RPMI7951 (cell line): ENCODE measurements around the gene ADAMTSL1. TPM values are rescaled to one million over a fixed set of nuclear protein-coding genes. Genes with fewer than 3 reads are reported as not detected.

Experiments
- DNase-seq: peaks from one replicate; pipeline ENCODE4 v3.0.0-alpha.2; 2012; ENCODE audit warnings: low read depth
- total RNA-seq: library from RNA; depleted of rRNA; stranded (reverse); fragments of >200 nt; shearing (Covaris generic); gene quantifications from 2 replicates; pipeline ENCODE4 v1.2.3, GENCODE V29; 2014

The ADAMTSL1 gene
- total RNA-seq, 1 experiment from 2014 or later = 25.1 TPM

DNA sequence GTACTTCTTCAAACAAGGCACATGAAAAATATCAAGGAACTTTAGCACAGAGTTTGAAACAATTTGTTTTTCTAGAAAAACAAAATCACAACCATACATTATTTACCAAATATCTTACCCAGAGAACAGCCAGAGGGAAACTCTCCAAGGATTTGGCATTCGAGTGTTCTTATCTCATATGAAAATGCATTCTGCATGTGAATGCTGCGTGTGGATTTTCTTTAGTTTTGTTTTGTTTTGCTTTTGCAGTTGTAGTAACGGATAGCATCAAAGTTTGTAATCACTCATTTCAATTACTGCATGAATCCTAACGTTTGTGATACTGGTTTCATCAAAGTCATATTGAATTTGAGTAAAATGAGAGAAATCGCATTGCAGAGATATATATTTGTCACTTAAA lies 28.0 kb downstream of the ADAMTSL1 start:
- no peak for DNase-seq

DNA sequence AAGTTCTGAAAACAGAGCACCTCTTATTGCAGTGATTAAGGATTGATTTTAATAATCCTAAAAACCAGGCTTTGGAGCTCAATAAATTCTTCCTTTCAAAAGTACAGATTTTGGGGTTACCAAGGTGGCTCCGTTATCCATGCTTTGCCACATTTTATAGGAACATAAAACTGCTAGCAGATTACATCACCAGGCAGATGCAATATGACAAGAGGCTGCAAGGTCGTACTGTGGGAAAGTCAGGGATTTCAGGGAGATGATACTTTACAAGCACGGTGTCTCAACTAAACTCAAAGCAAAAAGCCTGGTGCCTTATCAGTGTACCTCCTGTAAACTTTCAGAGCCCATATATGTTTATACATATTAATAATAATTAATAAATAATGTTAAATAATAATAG lies 28.6 kb downstream of the ADAMTSL1 start:
- DNase-seq = no peak

DNA sequence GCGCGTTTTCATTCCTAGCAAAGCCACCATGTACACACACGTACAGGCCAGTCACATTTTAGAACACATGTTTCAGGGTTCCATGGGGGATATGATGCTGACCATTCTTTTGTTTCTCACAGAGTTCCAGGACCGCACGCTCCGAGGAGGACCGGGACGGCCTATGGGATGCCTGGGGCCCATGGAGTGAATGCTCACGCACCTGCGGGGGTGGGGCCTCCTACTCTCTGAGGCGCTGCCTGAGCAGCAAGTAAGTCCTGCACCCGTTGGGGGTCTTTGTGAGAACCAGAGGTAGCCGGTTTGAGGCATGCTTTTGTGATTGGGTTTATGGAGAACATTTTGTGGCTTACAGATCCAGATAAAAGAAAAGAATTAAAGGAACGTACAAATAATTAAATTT lies 30.8 kb downstream of the ADAMTSL1 start:
- no peak for DNase-seq

DNA sequence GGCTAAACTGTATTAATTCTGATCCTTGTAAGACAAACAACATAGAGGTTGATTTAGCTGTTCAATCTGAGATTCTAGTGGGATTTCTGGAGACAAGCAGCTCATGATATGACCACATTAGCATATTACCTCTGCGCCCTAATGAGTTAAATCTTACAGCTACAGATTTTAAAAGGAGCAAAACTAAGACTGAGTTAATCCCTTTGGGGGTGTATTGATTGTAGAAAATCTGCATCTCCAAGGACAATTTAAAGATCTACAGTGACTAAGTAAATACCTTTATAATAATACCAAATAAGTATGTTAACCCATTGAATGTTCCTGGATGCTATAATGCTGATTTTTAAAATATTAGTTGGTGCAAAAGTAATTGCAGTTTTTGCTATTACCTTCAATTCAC lies 33.2 kb downstream of the ADAMTSL1 start:
- DNase-seq = no peak

DNA sequence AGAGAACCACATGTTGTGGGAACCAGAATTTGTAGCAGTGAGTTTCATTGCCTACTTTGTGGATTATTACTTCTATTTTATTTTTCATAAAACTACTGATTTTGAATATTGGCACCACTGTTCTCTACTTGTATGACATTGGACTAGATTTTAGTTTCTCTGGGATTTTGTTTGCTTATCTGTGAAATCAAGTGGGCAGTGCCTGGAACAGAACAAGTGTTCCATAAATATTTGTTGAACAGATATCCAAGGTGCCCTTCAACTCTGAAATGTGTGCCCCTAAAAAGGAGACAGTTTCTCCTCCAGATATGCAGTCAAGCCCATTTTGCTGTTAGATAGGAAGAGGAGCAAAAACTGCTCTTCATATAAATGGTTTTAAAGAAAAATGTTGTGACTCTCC lies 42.6 kb downstream of the ADAMTSL1 start:
- DNase-seq = no peak

DNA sequence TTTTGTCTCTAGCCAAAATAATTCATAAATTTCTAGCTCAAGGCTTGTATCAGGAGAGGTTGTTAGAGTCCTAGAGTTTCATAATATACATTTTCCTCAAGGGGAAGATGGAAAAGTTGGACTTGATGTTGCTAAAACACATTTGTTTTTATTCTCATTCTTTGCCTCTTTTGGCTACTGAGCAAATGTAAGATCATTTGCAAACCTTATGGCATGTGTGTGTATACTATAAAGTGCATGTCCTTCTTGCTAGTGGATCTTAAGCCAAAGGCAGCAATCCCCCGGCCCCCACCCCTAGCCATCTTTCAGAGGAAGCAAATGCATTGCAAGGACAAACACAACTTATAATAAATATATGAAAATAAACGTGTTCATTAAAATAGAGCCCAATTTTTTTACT lies 43.0 kb downstream of the ADAMTSL1 start:
- DNase-seq = no peak

DNA sequence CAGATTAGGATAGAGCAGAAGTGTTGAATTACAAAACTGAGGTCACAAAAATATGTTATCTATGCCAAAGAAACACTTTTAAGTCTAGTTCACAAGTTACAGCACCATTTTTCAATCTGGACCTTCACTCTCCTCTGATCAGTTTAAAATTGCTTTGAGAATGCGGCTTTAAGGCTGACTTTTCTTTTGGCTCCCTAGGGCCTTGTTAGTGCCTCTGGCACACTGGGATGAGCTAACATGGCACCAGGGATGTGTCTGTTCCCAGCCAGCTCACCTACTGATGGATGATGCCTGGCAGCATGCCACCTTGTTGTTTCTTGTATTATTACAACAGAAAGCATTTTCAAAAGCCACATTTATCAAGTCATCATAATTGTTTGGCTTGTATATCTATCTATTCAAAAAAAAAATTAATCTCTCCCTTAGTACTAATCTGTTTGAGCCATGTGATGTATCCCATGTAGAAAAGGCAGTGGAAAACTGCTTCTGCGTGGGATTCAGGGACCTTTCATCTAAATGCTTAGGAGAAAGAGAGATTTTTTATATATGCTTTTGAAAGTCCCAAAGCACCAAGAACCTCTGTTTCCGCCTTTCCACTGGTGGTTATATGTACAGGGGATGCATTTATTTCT lies 46.6 kb downstream of the ADAMTSL1 start:
- DNase-seq = no peak

DNA sequence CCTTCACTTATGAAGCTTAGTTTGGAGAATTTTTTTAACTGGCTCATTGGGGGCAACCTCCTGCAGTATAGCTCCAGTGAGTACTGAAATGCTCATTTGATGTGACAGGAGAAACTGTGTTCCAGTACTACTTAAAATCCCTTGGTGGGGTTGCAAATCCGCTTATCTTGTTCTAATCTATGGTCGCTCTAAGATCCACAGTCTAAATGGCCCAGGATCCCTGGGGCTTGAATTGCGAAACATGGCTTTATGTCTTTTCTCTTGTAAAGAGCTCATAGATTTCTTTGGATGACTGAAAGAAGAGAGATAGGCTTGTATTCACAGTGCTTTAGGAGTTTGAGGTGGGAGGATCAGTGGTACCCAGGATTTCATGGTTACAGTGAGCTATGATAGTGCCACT lies 52.7 kb downstream of the ADAMTSL1 start:
- DNase-seq = peak; percentile 52

DNA sequence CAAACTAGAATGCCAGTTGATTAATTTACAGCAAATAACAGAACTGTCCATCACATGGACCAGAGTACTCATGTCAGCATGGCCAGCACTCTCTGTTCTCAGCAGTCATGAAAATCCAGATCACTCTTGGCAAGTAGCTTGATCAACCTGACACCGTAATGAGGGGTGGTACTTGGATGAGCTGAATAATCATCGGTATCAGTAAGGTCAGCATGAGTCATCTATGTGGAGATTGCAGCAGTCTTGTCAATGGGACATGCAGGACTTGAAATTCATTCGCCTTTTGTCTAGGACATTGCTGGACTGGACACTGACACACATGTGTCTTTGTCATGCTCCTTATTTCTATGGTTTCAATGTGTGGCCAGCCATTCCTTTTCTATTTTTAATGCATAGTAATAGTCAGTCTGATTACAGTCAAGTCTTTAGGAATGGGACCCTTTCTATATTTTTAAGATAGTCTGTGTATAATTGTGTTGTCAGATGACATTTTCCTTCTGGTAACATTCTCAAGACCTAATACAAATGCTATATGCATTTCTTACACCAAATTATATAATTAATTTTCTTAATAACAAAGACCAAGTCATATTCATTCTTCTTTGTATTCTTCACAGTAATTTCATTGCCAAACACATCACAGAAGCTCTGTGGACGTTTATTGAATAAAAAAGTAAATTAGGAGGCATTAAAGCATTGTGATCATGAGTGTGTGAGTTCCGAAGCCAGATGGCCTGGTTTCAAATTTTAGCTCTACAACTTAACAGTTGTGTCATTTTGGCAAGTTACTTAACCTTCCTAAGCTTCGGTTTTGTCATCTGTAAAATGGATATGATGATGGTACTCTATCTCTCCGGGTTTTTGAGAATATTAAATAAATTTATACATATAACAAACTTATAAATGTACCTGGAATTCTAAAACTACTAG lies 57.4 kb downstream of the ADAMTSL1 start:
- peak; percentile 59 for DNase-seq

DNA sequence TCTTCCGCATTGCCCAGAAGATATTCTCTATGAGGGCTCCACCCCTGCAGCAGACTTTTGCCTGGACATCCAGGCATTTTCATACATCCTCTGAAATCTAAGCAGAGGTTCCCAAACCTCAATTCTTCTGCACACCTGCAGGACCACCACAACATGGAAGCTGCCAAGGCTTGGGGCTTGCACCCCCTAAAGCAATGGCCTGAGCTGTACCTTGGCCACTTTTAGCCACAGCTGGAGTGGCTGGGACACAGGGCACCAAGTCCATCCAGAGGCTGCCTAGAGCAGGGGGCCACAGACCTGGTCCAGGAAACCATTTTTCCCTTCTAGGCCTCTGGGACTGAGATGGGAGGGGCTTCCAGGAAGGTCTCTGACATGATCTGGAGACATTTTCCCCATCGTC lies 60.7 kb downstream of the ADAMTSL1 start:
- no peak for DNase-seq

DNA sequence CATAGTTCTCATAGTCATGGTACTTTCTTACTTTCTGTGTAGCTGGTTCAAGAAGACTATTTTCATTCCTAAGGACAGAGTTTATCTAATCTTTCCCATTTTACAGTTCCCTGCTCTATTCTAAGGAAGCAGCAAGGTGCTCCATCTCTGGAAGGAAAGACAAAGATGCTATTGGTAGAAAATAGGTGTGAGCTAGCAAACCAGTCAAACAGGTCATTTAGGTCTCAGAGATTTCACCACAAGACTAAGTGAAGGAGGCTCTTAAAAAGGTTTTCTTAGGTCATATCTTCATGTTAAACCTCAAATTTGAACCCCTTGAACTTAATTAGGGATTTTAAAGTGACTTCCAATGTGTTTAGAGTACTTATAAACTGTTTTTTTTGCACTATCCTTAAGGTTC lies 62.6 kb downstream of the ADAMTSL1 start:
- no peak for DNase-seq

DNA sequence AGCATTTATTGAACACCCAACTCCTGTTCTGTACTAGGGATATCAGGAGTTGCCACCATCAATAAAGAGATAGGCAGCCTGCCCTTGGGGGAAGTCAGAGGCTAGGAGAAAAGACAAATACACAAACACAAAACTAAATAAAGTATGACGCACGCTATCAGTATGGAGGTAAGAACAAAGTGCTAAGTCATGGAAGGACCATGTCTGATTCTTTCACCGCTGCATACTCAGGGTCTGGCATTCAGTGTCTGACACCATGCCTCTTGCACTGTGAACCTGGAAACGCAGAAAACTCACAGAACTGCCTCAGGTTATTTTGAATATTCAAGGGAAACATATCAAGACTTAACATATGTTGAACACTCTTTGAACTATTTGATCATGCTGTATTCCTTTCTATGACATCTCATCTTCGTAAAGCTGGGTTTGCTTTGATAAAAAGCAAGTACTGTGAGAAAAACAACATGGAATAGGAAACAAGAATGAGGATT lies 65.3 kb downstream of the ADAMTSL1 start:
- no peak for DNase-seq

DNA sequence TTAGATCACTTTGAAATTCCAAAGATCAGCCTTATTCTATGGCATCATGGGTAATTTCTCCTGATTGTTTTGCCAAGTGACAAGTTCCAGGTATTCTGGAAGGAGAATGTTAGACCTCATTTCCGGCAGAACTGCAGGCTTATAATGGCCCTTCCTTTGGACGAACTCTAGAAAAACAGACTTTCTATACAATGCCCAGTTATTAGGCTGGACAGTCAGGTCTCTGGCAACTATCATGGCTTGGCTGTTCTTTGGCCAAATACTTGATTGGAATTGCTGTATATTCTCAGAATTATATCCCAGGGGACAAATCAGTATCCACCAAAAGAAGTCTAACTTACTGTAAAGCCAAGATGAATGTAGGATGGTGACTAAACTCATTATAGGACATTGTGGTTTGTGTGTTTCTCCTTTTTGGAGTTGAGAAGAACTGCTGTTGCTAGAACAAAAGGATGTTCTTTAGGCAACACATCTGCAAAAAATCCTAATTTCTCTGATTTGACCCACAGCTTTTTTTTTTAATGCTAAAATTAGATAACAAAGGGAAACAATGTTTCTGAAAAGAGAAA lies 69.0 kb downstream of the ADAMTSL1 start:
- peak; percentile 67 for DNase-seq

DNA sequence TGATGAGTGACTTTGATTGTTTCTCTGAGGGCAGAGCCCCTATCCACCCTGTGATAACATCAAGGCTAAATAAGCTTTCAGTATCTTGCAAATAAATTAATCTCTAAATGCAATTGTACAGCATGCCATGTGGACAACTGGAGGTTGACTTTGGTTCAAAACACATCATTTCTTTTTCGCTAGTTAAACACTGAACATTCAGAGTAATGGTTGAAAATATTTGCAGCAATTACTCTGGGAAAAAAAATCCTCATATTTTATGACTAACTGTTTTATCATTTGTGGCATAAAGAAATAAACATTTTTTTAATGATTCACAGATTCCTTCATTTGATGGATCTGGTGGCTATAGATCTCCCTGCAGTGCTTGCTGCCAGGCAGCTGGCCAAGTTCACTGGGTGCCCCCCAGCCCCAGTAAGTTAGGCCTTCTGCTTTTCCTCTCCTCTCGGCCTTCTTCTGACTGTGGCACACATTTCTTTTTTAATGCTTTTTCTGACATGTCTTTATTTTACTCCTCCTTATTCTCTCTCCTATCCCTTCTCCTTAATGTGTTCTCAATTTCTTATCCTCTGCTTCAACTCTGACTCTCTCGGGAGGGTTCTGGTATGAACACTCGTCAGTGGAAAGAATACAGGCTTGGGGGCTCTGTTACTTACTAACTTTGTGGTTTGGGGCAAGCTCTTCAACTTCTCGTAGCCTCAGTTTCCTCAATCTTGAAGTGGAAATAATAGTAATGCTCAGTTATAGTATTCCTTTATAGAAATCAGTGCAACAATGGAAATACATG lies 69.6 kb downstream of the ADAMTSL1 start:
- DNase-seq = peak; percentile 64

DNA sequence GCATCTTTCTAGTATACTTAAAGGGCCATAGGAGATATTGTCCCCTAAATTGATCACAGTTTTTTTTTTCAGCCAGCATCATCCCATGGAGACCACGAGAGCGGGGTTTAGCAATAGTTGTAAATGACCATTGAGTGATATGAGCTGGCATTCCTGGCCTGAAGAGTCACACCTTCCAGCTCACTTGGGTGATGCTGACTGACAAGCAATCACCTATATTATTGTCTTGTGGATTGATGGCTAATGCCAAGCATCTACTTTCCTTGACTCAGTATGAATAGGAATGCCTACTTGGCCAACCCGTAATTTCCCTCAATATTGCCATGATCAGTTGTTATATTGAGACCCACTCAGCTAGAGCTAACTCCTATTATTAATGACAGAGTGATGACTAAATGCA lies 70.5 kb downstream of the ADAMTSL1 start:
- peak; percentile 16 for DNase-seq

DNA sequence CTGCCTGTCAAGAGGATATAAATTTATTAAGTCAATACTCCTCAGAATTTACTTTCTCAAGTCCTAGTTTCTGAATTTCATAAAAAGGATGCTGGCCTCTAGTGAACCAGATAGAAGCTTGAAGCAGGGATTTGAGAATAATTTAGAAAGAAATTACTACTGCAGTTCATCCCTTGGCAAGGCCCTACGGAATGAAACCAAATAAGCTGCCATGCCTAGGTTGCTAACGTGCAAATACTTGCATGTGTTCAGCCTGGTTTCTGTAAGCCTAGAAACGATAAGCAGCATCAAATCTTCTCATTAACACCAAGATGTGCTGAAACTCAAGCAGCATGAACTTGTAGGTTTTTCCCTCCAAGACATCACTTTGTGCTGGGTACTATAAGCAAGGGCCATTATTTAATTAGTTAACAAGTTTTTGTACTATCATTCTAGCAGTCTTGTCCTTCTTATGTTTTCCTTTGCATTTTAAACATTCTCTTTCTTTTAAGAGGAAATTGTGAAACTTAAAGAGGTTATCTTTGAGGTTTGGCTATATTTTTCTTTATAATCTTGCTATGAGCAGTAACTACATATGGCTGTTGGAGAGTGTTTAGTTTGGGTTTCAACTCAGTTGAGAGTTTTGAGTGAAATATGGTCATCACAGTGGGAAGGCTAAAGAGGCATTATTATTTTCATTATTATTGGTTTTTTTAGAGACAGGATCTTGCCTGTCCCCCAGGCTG lies 71.8 kb downstream of the ADAMTSL1 start:
- no peak for DNase-seq

DNA sequence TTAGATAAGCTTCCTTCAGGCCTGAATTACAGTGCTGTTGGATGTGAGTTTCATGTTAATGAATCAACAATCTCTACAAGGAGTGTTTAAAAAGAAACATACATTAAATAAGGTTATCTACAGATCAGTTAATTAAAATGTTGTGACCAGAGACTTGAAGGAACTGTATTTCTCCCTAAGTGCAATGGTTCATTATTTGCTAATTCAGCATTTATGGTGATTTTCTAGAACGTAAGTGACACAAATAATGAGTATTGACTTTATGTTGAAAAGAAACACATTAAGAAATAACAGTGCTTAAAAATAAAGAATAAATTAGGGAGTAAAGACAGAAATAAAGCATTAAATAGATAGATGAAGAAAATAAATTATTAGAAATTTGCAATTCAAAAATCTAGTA lies 74.5 kb downstream of the ADAMTSL1 start:
- no peak for DNase-seq

DNA sequence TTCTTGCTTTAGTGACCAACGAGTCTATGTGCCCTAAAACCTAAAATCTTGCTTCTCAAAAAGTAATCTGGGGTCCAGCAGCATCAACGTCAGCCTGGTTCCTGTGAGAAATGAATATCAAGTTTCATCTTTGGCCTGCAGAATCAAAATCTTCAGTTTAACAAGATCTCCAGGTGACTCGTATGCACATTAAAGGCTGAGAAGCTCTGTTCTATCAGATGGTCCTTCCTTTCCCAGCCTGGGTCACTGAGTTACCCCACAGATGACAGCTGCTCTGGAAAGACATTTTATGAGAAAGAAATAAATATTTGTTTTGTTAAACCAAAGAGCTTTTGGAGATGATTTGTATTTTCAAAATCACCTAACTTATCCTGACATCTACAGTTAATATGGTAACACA lies 75.8 kb downstream of the ADAMTSL1 start:
- no peak for DNase-seq

DNA sequence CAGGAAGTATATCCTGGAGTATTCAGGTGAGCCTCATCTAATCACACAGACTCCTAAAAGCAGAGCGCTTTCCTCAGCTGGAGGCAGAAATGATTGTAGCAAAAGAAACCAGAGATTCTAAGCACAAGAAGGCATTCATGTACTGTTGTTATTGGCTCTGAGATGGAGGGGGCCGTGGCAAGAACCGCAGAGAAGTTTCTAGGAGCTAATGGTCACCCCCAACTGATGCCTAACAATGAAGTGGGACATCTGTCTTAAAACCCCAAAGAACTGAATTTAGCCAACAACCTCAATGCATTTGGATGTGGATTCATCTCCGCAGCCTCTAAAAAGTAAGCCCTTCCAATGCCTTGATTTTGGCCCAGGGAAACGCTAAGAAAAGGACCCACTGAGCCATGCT lies 76.3 kb downstream of the ADAMTSL1 start:
- DNase-seq = no peak

DNA sequence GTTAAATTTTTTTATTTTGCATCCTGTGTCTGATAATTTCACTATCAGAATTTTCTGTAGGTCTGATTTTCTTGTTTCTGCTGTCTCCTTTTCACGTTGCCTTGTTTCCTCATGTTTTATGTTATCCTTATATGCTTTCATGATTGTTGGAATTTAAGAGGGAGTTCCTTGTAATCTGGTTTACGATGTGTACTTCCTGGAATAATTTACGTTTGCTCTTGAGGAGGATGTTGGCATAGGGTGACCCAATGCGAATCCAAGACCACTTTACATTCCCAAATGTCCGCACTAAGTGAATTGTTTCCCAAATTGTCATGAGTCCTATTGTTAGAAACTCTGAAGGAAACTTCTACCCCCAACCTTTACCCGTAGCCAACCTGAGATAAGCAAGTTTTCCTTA lies 80.3 kb downstream of the ADAMTSL1 start:
- no peak for DNase-seq
